ENCODE data around the gene ZNF141.

DNA sequence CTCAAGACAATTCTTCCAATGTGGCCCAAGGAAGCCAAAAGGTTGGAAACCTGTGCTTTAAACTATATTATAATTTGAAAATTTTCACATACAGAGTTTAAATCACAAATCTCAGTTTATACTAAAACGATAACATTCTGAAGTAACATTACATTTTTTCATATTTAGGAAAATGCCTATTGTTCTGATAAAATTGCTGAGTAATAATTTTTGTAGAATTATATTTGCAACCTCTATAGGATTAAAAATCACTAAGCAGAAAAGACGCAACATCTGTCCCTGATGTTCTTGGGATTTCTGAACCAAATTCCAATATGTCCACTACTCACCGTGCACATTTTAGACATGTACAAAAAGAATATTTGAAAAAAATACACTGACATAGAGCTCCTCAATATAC lies 42.9 kb upstream of the ZNF141 start:
- TF ChIP-seq SUZ12 (IDR thresholded peaks at IDR 0.05; ENCODE audit: extremely low read depth, insufficient read depth, insufficient read length), result no peak
- TF ChIP-seq YY1 (IDR thresholded peaks at IDR 0.05; ENCODE audit: insufficient read depth, insufficient read length), result no peak
- no peak for TF ChIP-seq ZNF274 (IDR thresholded peaks at IDR 0.05; ENCODE audit: low read depth, low read length)
